Natural killer cell (primary cell): Measurements from ENCODE around the gene BICD2. TPM values are rescaled to one million over a fixed set of nuclear protein-coding genes. Genes with fewer than 3 reads are reported as not detected.

Source experiments
- ATAC-seq, 3 donors: fragments of 150-1000 bp in 2 of 3; fragments of 200-7000 bp in 1 of 3; cut with Tn5 transposase; 1 replicate in 1 of 3; 2 replicates in 2 of 3; pipeline ENCODE4 v1.10.0; 2021; ENCODE audit warnings: mild to moderate bottlenecking in 2 of 3, moderate library complexity in 2 of 3
- DNase-seq, 2 donors: peaks; one replicate each; pipeline versions ENCODE4 v3.0.0 to v3.0.0-alpha.2; 2013 to 2021; ENCODE audit warnings: mixed read lengths in 1 of 2
- H3K27ac ChIP-seq: one replicate; pipeline ENCODE4 v1.5.1; 2013; ENCODE audit warnings: mild to moderate bottlenecking, low read length
- H3K27me3 ChIP-seq: one replicate; pipeline ENCODE4 v1.6.1; 2013; ENCODE audit warnings: low read length; ENCODE audit not compliant: control insufficient read depth, insufficient read depth
- H3K36me3 ChIP-seq: one replicate; pipeline ENCODE4 v1.6.1; 2013; ENCODE audit warnings: low read length; ENCODE audit not compliant: control insufficient read depth, insufficient read depth
- H3K4me1 ChIP-seq: one replicate; pipeline ENCODE4 v1.6.1; 2013; ENCODE audit warnings: low read length; ENCODE audit not compliant: control insufficient read depth, insufficient read depth
- H3K4me3 ChIP-seq: one replicate; pipeline ENCODE4 v1.5.1; 2013; ENCODE audit warnings: low read length
- H3K9me3 ChIP-seq: one replicate; pipeline ENCODE4 v1.6.1; 2013; ENCODE audit warnings: low read length; ENCODE audit not compliant: control insufficient read depth, insufficient read depth
- H3K27ac Mint-ChIP-seq, 2 donors: one replicate each; pipeline ENCODE4 v1.8.0; 2022; ENCODE audit warnings: mild to moderate bottlenecking in 2 of 2, mixed read lengths in 2 of 2, moderate library complexity in 1 of 2
- H3K27me3 Mint-ChIP-seq, 2 donors: one replicate each; pipeline ENCODE4 v1.8.0; 2022; ENCODE audit warnings: low read depth in 2 of 2, mixed read lengths in 2 of 2
- H3K36me3 Mint-ChIP-seq: one replicate; pipeline ENCODE4 v1.8.0; 2022; ENCODE audit warnings: mixed read lengths
- H3K4me1 Mint-ChIP-seq, 2 donors: one replicate each; pipeline ENCODE4 v1.8.0; 2022; ENCODE audit warnings: mixed read lengths in 2 of 2
- H3K4me3 Mint-ChIP-seq: one replicate; pipeline ENCODE4 v1.8.0; 2022; ENCODE audit warnings: mild to moderate bottlenecking, moderate library complexity, mixed read lengths
- H3K9me3 Mint-ChIP-seq, 2 donors: one replicate each; pipeline ENCODE4 v1.8.0; 2022; ENCODE audit warnings: mixed read lengths in 2 of 2
- CTCF ChIP-seq: fragments of 200-600 bp; IDR thresholded peaks from one replicate; pipeline ENCODE4 v1.8.0; 2022; ENCODE audit warnings: antibody characterized with exemption
- WGBS: methylation state at CpG from one replicate; pipeline ENCODE4 v1.1.7; 2013; ENCODE audit warnings: missing lambda C conversion rate; ENCODE audit not compliant: insufficient coverage; 5-methylcytosine and 5-hydroxymethylcytosine counted together
- intact Hi-C: fragments of 100-400 bp; cut with micrococcal nuclease; formaldehyde crosslinking; loops from one replicate; pipeline ENCODE4 v1.14.2; 2022
- total RNA-seq, 4 donors: library from RNA; stranded (reverse); fragments of 120-200 nt in 1 of 4; gene quantifications; one replicate each; pipeline versions ENCODE4 v1.2.3 to v1.2.4, GENCODE V29; 2013 to 2022

BICD2 gene
- total RNA-seq, 3 donors from 2014 or later (not counting 1 experiment from before 2014, with no cell fraction given), result 27.0 to 39.7 (median 39.7) TPM

GRCh38 chr9:92663126-92663525 lies 101.5 kb downstream of the BICD2 start:
- H3K4me3 ChIP-seq, result no peak overlapping the region
- no peaks in the 10 kb centered on the region for H3K36me3 Mint-ChIP-seq
- H3K4me1 ChIP-seq, result peaks cover 12% of the 10 kb centered on the region
- TF ChIP-seq CTCF, result no peak
- H3K27ac ChIP-seq, result no peak overlapping the region
- H3K9me3 Mint-ChIP-seq, result no peaks in the 10 kb centered on the region
- no peaks in the 10 kb centered on the region for H3K27me3 ChIP-seq
- intact Hi-C loops, result no loop called here
- WGBS, result 100% methylated on average over 3 of the region's 3 CpGs
- peaks cover 10% of the 10 kb centered on the region for H3K36me3 ChIP-seq
- DNase-seq (no peak), ATAC-seq (no peak)
- H3K27me3 Mint-ChIP-seq, result no peaks in the 10 kb centered on the region
- no peak overlapping the region for H3K4me3 Mint-ChIP-seq
- H3K9me3 ChIP-seq, result no peaks in the 10 kb centered on the region
- peaks cover 28 to 41% of the 10 kb centered on the region in 2 donors for H3K4me1 Mint-ChIP-seq
- H3K27ac Mint-ChIP-seq, result peak overlapping the region; percentile 5 to 63

- no peak for DNase-seq
- Mint-ChIP-seq H3K27me3 (no peaks in the 10 kb centered on the region), H3K9me3 (no peaks in the 10 kb centered on the region), H3K4me1 (peaks cover 20 to 38% of the 10 kb centered on the region in 2 donors), H3K4me3 (no peak overlapping the region), H3K27ac (no peak overlapping the region), H3K36me3 (no peaks in the 10 kb centered on the region)
- no peak overlapping the region for H3K27ac ChIP-seq
- intact Hi-C loops, result no loop called here
- peaks cover 14% of the 10 kb centered on the region for H3K36me3 ChIP-seq
- 95% methylated on average over 4 of the region's 4 CpGs for WGBS
- no peak for ATAC-seq
- no peaks in the 10 kb centered on the region for H3K27me3 ChIP-seq
- H3K4me1 ChIP-seq, result peaks cover 12% of the 10 kb centered on the region
- no peak for TF ChIP-seq CTCF
- H3K4me3 ChIP-seq, result no peak overlapping the region
- H3K9me3 ChIP-seq, result no peaks in the 10 kb centered on the region
Measured at GRCh38 chr9:92661743-92662142, 102.9 kb downstream of the BICD2 start.

Other genes starting within 250 kb of the BICD2 start
- gene ECM2, start 228.8 kb downstream of the BICD2 start, total RNA-seq, result not detected
- 1 to 10 TPM; 4.9 to 9.2 (median 6.7) TPM for gene IPPK, start 94.7 kb downstream of the BICD2 start, total RNA-seq
- 10 to 100 TPM; 14.1 to 19.5 (median 16.2) TPM for gene ZNF484, start 113.2 kb upstream of the BICD2 start, total RNA-seq
- 100 to 1,000 TPM; 133 to 204 (median 193) TPM for gene FGD3, start 182.7 kb upstream of the BICD2 start, total RNA-seq